GM12872 (cell line): Measurements from ENCODE around the gene GJC2.

Experiments
- TF ChIP-seq, protein P1 (sequence below): IDR thresholded peaks from 3 replicates; pipeline ENCODE4 v1.5.1; 2011; ENCODE audit warnings: low read depth, mild to moderate bottlenecking, low read length, moderate library complexity; ENCODE audit not compliant: insufficient read depth

Gene GJC2

DNA sequence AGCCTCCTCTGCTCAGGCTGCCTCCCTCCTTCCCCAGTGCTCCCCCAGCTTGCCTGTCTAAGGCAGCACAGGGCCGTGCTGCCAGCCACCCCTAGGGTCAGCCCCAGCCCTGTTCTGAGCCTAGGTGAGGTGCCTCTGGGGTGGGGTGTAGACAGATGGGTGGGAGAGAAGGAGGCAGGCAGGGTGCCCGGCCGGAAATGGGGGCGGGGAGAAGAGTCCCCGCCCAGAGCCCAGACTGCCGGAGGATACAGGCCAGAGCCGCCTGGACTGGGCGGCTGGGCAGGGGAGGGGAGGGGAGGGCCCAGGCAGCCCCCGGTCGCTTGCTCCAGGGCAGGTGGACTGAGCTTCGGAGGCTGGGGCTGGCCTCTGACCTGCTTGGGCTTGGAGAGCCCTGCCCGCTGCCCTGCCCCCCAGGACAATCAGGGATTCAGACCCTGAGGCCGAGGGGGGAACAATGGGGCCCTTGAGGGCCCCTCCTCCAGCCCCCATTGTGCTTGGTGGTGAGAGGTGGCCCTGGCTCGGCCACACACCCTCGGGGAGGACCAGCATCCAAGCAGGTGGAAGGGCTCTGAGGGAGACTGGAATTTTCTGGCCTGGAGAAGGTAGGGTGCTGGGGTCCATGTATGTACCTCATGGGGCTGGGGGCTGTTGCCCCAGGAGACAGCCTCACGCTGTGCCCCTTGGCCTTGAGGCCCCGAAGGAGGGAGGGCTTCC is at the start of gene GJC2:
Gene GJC2, plus strand, starts transcription at position 525 of the 714 bp plus-strand sequence. CDS start 7,829 bp downstream, outside the sequence.
- TF ChIP-seq, protein P1, sequence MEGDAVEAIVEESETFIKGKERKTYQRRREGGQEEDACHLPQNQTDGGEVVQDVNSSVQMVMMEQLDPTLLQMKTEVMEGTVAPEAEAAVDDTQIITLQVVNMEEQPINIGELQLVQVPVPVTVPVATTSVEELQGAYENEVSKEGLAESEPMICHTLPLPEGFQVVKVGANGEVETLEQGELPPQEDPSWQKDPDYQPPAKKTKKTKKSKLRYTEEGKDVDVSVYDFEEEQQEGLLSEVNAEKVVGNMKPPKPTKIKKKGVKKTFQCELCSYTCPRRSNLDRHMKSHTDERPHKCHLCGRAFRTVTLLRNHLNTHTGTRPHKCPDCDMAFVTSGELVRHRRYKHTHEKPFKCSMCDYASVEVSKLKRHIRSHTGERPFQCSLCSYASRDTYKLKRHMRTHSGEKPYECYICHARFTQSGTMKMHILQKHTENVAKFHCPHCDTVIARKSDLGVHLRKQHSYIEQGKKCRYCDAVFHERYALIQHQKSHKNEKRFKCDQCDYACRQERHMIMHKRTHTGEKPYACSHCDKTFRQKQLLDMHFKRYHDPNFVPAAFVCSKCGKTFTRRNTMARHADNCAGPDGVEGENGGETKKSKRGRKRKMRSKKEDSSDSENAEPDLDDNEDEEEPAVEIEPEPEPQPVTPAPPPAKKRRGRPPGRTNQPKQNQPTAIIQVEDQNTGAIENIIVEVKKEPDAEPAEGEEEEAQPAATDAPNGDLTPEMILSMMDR: no peak

DNA sequence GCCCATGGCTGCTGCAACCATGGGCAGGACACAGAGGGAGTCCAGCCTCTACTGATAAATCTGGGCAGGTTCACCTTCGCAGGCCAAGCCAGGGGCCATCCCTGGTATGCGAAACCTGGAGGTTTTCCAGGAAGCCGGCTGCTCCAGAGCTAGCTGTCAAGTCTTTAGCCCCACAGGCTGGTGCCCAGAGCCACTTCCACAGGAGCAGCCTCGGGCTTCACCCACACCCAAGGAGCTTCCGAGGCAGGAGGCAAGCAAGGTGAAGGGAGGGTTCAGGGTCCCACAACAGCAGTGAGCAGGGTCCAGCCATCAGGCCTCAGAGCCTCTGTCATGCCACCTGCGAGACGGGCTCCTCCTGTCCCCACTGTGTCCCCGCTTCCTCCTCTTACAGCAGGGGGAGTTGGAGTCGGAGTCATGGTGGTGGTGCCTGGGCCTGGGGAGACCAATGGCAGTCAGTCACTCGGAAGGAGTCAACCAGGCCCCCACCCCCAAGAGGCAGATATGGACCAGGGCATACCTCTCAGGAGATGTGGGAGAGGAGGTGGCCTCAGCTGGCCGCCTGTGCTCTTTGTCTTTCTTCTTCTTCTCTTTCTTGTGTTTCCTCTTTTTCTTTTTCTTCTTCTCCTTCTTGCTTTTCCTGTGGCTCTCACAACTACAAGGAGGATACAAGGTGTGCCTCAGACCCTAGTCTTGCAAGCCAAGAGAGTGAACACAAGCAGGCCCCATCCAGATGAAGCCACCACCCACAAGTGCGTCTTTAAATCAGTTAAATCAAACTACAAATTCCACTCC is 48.7 kb upstream of the GJC2 start:
- TF ChIP-seq, protein P1: no peak

GRCh38 chr1:228101614-228101993 is 48.1 kb upstream of the GJC2 start:
- TF ChIP-seq, protein P1: no peak

DNA sequence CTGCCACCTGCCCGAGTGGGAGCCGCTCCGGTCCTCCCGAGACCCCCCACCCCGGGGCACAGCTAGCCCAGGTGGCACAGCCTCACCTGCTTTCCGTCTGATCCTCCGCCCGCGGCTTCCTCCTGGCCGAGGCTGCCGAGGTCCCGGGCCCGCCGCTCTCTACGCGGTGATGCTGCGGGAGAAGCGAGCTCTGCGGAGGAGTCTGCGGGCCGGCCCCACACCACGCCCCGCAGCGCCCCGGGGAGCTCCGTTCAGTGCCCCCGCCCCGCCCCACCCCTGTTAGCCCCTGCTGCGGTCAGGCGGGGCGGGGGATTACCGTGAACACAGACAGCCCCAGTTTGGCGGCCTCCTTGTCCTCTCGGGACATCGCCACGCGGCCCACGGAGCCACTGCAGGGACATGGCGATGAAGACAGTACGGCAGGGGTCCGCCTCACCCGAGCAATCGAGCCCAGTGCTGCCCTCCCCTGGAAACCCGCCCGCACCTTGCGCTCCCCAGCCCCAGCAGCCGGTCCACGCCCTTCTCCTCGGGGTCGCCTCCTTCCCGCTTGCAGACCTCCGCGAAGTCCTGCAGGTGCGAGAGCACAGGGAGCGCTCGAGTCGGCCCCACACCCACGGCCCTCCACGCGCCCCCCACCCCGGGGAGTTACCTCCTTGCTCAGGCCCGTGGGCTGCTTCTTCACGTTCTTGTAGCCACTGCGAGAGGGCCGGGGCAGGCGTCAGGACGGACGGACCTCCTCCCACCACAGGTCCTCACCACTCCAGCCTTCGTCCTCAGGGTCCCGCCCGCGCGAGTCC is 47.5 kb upstream of the GJC2 start:
- TF ChIP-seq, protein P1: peak; percentile 47; the same call in 1 of the 3 replicates

DNA sequence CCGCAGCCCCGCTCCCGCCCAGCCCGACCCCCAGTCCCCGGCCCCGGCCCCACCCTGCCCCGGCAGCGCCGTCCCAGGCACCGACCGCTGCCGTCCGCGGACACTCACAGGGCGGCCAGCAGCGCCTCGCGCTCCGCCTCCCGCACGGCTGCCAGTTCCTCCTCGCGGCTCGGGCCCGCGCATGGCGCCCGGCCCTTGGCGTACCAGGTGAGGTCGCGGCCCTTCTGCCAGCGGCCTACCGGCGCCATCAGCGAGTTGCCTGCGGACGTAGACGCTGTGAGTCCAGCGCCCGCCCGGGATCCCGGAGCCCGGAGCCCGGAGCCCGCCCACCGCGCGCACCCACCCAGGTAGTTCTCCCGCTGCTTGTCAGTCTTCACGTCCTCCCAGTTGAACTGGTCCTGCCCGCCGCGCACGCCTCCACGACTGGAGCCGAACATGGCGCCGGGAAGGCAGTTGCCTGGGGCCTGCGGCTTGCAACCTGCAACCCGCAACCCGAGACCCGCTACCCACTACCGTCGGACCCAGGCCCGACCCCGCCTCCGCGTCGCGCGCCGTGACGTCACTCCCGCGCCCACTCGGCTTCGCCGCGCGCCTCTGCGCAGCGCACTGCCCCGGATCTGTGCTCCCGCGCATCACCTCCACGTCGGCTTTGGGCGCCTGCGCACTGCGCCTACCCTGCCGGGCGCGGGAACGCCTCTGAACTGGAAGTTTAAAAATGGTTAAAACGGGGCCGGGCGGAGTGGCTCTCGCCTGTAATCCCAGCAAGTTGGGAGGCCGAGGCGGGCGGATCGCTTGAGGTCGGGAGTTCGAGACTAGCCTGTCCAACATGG is 46.7 kb upstream of the GJC2 start, which contains the start of gene C1orf35:
Gene C1orf35, minus strand, starts transcription at position 535 of the 830 bp plus-strand sequence. Its CDS starts 98 bp downstream, at position 437.
- TF ChIP-seq, protein P1: no peak

GRCh38 chr1:228104526-228105269 is 45.0 kb upstream of the GJC2 start:
- TF ChIP-seq, protein P1: no peak
